ENCODE measurements around the gene WWTR1. TPM values are rescaled to one million over a fixed set of nuclear protein-coding genes. Genes with fewer than 3 reads are reported as not detected.

The WWTR1 gene
- total RNA-seq (2014; rRNA removed) = 74.4 and 79.7 TPM in 2 replicates
- Bru-seq, nascent RNA = percentile 98 among the genes with signal in this experiment
- BruChase-seq, experiment 1, labeled RNA remaining after a 6-hour chase = percentile 89 among the genes with signal in this experiment
- BruChase-seq, experiment 2, labeled RNA remaining after a 2-hour chase = percentile 91 among the genes with signal in this experiment
- long read RNA-seq, transcript WWTR1-201 (7 exons, 2,103 nt) = major isoform, 66 of 193 reads
- long read RNA-seq, partial matches to known transcripts = 62 of 193 reads
- long read RNA-seq, other reads (novel, unspliced or antisense) = 59 of 193 reads

DNA sequence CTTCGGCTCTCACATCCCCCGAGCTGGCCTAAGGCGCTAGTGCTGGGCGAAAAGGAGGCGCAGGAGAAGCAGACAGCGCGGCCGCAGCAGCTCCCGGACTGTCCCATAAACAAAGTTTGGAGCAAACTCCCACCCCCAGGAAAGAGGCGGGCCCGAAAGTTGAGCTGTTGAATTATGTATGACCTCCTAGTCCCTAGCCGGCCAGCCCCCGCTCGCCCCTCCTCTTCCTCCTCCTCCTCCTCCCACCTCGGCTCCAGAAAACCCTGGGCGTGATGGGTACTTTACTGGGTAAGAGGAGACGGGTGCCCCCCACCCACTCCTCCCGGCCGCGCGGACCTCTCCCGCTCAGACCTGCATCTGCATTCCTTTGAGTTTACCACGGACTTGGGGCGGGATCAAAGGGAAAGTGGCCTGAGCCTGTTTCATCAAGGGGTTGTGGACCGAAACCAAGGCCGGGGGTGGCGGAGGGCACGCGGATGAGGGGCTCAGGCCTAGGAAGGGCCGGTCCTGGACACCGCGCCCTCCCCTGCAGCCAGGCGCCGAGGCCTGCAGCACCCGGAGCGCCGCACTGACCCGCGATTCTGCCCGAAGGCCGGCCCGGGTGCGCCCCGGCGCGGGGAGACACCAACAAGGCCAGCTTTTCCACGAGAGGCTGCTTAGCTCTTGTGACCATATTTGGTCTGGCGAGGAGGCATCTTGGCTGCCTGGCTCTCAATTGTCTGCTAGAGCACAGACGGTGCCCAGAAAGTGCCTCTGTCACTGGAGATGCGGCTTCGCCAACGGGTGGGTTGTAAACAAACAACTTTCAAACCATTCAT lies at the start of gene WWTR1:
TSS of gene WWTR1 (minus strand) at position 100 of the 818 bp plus-strand sequence. CDS start 719 bp downstream, outside the sequence.
- CTCF ChIA-PET = interaction anchor here (0.6 to 1.1 kb wide), 8 partner anchors 12 to 413 kb away, joined by 3 to 8 read pairs (median 3); no protein-coding TSS in a partner anchor
- Histone ChIP-seq H3K27ac (ENCODE audit: low read length) (peak within 1 kb of the TSS; percentile 95), H3K9me2 (replicated peaks; ENCODE audit: low read length) (no peaks in the 10 kb centered on the region), H3K4me1 (ENCODE audit: insufficient read depth, low read length) (peaks cover 39% of the 10 kb centered on the region), H3K36me3 (ENCODE audit: low read depth, low read length) (peaks cover 22% of the 10 kb centered on the region), H3K9me3 (ENCODE audit: low read length) (no peaks in the 10 kb centered on the region), H2AFZ (ENCODE audit: low read length) (peak within 1 kb of the TSS; percentile 61), H3K4me2 (ENCODE audit: low read length) (peak within 1 kb of the TSS; percentile 94), H3K27me3 (ENCODE audit: low read length) (no peaks in the 10 kb centered on the region), H3F3A (ENCODE audit: low read length, unreplicated experiment) (no peaks in the 10 kb centered on the region), H3K4me3 (ENCODE audit: low read length) (peak within 1 kb of the TSS; percentile 98), H3K79me2 (ENCODE audit: low read length) (peaks cover 57% of the 10 kb centered on the region), H3K9ac (ENCODE audit: low read length) (peak within 1 kb of the TSS; percentile 93), H4K20me1 (ENCODE audit: low read length) (peaks cover 38% of the 10 kb centered on the region)
- no TSS peak for BruUV-seq (replicated peaks)
- ATAC-seq = peak; percentile 68
- POLR2A ChIA-PET (ENCODE audit: unreplicated experiment) = interaction anchor here (0.5 to 2.4 kb wide), 23 partner anchors 12 to 738 kb away, joined by 3 to 36 read pairs (median 4); partner anchors contain the start of gene TM4SF1
- no peak for TF ChIP-seq EZH2 (IDR thresholded peaks at IDR 0.05; ENCODE audit: low read length, unreplicated experiment)
- TF ChIP-seq, protein P1, sequence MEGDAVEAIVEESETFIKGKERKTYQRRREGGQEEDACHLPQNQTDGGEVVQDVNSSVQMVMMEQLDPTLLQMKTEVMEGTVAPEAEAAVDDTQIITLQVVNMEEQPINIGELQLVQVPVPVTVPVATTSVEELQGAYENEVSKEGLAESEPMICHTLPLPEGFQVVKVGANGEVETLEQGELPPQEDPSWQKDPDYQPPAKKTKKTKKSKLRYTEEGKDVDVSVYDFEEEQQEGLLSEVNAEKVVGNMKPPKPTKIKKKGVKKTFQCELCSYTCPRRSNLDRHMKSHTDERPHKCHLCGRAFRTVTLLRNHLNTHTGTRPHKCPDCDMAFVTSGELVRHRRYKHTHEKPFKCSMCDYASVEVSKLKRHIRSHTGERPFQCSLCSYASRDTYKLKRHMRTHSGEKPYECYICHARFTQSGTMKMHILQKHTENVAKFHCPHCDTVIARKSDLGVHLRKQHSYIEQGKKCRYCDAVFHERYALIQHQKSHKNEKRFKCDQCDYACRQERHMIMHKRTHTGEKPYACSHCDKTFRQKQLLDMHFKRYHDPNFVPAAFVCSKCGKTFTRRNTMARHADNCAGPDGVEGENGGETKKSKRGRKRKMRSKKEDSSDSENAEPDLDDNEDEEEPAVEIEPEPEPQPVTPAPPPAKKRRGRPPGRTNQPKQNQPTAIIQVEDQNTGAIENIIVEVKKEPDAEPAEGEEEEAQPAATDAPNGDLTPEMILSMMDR (conservative IDR thresholded peaks at IDR 0.05; ENCODE audit: low read depth, low read length) = 0 out of 2 replicates have a peak, but pooled peaks have one; percentile 27
- no peak for TF ChIP-seq EZH2phosphoT487 (IDR thresholded peaks at IDR 0.05; ENCODE audit: borderline replicate concordance, low read length)
- peak; percentile 97 for DNase-seq
- intact Hi-C loops (cut with micrococcal nuclease) = loop anchor here (1.0 to 10.0 kb wide), 8 partner anchors 20 to 283 kb away; partner anchors contain the start of genes RNF13 and TM4SF1

DNA sequence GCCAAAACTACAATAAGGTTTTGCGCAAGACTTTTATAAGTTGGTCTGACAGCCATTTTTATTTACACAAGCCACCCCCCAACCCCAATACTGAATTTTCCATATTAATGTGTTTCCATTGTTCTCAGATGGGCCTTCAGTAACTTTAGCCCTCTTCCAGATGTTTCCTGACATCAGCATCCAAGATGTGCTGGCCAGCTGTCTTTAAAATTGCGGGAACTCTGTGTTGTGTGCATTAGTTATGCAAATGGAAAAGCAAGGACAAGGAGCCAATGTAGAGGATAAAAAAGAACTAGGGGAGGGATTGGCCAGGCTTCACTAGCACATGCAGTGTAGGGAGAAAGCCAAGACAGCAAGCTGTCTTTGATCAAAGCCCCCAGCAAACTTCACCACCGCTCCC lies 49.1 kb upstream of the WWTR1 start:
- Histone ChIP-seq H2AFZ (ENCODE audit: low read length) (no peak overlapping the region), H3K4me1 (ENCODE audit: insufficient read depth, low read length) (peaks cover 6% of the 10 kb centered on the region), H3K4me3 (ENCODE audit: low read length) (no peak overlapping the region), H3K9me3 (ENCODE audit: low read length) (no peaks in the 10 kb centered on the region), H3K27ac (ENCODE audit: low read length) (no peak overlapping the region), H3K79me2 (ENCODE audit: low read length) (no peaks in the 10 kb centered on the region), H3F3A (ENCODE audit: low read length, unreplicated experiment) (no peaks in the 10 kb centered on the region), H3K27me3 (ENCODE audit: low read length) (no peaks in the 10 kb centered on the region), H3K4me2 (ENCODE audit: low read length) (no peak overlapping the region), H4K20me1 (ENCODE audit: low read length) (no peaks in the 10 kb centered on the region), H3K9me2 (replicated peaks; ENCODE audit: low read length) (no peaks in the 10 kb centered on the region), H3K9ac (ENCODE audit: low read length) (no peak overlapping the region), H3K36me3 (ENCODE audit: low read depth, low read length) (no peaks in the 10 kb centered on the region)
- no peak for TF ChIP-seq EZH2phosphoT487 (IDR thresholded peaks at IDR 0.05; ENCODE audit: borderline replicate concordance, low read length)
- TF ChIP-seq EZH2 (IDR thresholded peaks at IDR 0.05; ENCODE audit: low read length, unreplicated experiment) = no peak
- TF ChIP-seq, protein P1 (conservative IDR thresholded peaks at IDR 0.05; ENCODE audit: low read depth, low read length) = no peak
- ATAC-seq = no peak
- no peak for DNase-seq
- intact Hi-C loops (cut with micrococcal nuclease) = no loop called here
- ChIA-PET CTCF (interaction anchor here (0.7 kb wide), 1 partner anchor 10 kb away, joined by 3 read pairs; no protein-coding TSS in a partner anchor), POLR2A (ENCODE audit: unreplicated experiment) (no interaction called here)
- no TSS peak for BruUV-seq (replicated peaks)

All from PC-3 (cell line).